HUES48 (cell line): ENCODE data around the gene UCKL1.

Experiments used
- H3K27ac ChIP-seq: one replicate; pipeline ENCODE4 v1.7.0; 2013; ENCODE audit warnings: low read depth, low read length, inconsistent platforms
- H3K27me3 ChIP-seq: 2 replicates; pipeline ENCODE4 v1.6.1; 2013; ENCODE audit warnings: mild to moderate bottlenecking, low read length; ENCODE audit not compliant: control insufficient read depth, insufficient read depth
- H3K36me3 ChIP-seq: 2 replicates; pipeline ENCODE4 v1.6.1; 2013; ENCODE audit warnings: low read length; ENCODE audit not compliant: control insufficient read depth, insufficient read depth
- H3K4me1 ChIP-seq: 2 replicates; pipeline ENCODE4 v1.6.1; 2013; ENCODE audit warnings: mild to moderate bottlenecking, low read length; ENCODE audit not compliant: control insufficient read depth, insufficient read depth
- H3K4me3 ChIP-seq: 2 replicates; pipeline ENCODE4 v1.5.1; 2013; ENCODE audit warnings: mild to moderate bottlenecking, low read depth, low read length
- H3K9ac ChIP-seq: 2 replicates; pipeline ENCODE4 v1.6.1; 2013; ENCODE audit warnings: mild to moderate bottlenecking, low read depth, low read length, moderate library complexity
- H3K9me3 ChIP-seq: 2 replicates; pipeline ENCODE4 v1.6.1; 2013; ENCODE audit warnings: low read length; ENCODE audit not compliant: control insufficient read depth, insufficient read depth

The UCKL1 gene

DNA sequence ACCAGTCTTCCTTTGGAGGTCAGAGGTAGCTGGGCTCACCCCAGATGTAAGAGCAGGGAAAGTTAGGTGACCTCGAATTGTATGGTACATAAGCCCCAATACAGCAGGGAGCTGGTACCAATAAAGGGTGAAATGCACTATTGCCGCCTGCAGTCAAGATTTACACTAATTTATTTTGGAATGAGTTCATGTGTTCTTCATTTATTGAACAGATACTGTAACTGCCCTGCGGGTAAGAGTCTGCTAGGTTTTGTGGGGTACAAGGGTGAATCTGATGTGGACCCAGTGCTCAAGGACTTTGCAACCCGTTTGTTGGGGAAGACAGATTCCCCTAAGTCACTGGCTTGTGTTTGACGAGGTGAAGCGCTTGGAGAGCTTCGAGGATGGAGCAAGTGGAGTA lies 63.8 kb downstream of the UCKL1 start:
- no peak overlapping the region for H3K4me3 ChIP-seq
- H3K27ac ChIP-seq, result no peak overlapping the region
- H3K27me3 ChIP-seq, result no peaks in the 10 kb centered on the region
- no peaks in the 10 kb centered on the region for H3K9me3 ChIP-seq
- peaks cover 14% of the 10 kb centered on the region for H3K4me1 ChIP-seq
- peaks cover 40% of the 10 kb centered on the region for H3K36me3 ChIP-seq
- H3K9ac ChIP-seq, result no peak overlapping the region

DNA sequence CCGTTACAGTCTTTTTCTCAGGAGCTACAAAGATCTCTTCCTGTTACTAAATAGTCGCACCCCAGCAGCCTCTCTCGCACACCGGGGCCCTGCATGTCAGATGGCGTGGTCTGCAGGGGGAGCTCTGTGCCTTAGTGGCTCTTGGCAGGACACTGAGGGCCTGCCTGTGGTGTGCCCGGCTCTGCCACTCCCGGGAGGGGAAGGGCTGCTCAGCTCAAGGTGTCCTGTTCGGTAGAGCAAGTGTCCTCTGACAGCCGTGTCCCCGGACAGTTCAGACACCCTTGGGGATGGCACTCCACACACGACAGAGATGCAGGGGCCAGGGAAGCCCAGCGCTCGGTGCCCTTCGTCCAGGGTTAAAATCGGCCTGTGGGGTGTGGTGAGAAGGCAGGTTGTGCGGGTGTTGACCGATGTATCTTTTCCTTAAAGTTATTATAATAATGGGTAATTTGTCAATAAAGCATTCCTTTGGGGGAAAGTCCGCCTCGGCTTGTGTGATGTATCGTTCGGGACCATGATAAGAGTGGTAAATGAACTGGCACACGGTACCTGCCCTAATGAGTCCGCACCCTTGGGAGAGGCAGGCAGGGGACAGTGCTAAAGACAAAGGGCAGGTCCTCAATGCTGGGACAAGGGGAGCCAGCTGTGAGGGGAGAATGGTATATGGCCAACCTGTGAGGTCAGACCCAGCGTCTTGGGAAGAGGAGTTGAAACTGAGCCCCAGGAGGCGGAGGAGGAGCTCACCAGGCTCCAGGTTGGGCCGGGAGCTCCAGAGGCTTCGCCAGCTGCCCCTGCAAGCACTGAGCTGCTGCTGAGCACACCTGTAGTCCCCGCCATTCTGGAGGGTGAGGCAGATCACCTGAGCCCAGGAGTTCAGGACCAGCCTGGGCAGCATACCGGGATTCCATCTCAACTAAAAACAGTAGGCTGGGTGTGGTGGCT lies 64.9 kb downstream of the UCKL1 start:
- peaks cover 46% of the 10 kb centered on the region for H3K36me3 ChIP-seq
- no peak overlapping the region for H3K4me3 ChIP-seq
- no peak overlapping the region for H3K27ac ChIP-seq
- H3K9ac ChIP-seq, result no peak overlapping the region
- H3K27me3 ChIP-seq, result no peaks in the 10 kb centered on the region
- H3K4me1 ChIP-seq, result peaks cover 10% of the 10 kb centered on the region
- no peaks in the 10 kb centered on the region for H3K9me3 ChIP-seq

DNA sequence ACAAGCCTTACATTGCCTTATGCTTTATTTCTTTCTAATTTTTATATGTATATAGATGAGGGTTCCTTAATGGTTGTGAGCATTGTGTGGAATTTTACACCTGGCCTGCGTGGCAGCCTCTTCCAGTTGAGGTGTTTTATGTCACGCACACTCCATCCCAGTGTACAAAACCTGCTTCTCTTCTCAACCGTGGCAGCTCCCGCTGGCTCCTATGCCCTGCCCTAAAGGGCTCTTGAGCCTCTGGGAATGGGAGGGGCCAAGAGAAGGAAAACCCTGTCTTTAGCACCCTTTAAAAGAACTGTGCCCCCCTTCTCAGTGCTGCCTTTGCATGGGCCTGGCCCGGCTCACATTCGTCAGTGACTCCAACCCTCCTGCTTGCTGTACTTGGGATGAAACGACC lies 65.6 kb downstream of the UCKL1 start:
- H3K27ac ChIP-seq, result no peak overlapping the region
- H3K9ac ChIP-seq, result no peak overlapping the region
- H3K4me3 ChIP-seq, result no peak overlapping the region
- peaks cover 50% of the 10 kb centered on the region for H3K36me3 ChIP-seq
- peaks cover 3% of the 10 kb centered on the region; the same call in 1 of the 2 replicates for H3K4me1 ChIP-seq
- no peaks in the 10 kb centered on the region for H3K9me3 ChIP-seq
- no peaks in the 10 kb centered on the region for H3K27me3 ChIP-seq

DNA sequence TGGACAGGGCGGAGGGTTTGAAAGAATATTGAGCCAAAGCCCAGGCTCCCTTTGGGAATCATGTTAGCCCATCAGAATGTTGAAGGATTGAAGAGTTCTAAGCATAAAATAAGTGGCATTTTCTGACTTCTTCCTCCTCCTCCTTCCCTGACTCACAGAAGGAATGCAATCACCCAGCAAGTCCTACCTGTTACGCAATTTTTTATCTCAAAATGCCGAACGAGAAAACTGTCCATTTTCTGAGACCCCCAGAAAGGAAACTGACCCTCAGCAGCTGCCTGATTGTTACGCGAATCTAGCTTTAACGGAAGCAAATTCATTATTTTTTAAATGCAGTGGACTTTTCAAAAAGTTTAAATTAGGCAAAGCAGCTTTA lies 66.0 kb downstream of the UCKL1 start:
- Histone ChIP-seq H3K4me1 (peaks cover 3% of the 10 kb centered on the region; the same call in 1 of the 2 replicates), H3K4me3 (no peak overlapping the region), H3K9ac (no peak overlapping the region), H3K27me3 (no peaks in the 10 kb centered on the region), H3K36me3 (peaks cover 54% of the 10 kb centered on the region), H3K9me3 (no peaks in the 10 kb centered on the region), H3K27ac (no peak overlapping the region)
